OCI-M1 (cell line): ENCODE data around the gene NUP160.
"Not testable (repeated sequence)": the region's sequence is repeated elsewhere in the genome, so short reads cannot be mapped to it uniquely, and the experiment has no call there.

Experiments
- DNase-seq: peaks from one replicate; lab custom pipeline; 2025; lab: John Stamatoyannopoulos, UW

Gene NUP160, protein sequence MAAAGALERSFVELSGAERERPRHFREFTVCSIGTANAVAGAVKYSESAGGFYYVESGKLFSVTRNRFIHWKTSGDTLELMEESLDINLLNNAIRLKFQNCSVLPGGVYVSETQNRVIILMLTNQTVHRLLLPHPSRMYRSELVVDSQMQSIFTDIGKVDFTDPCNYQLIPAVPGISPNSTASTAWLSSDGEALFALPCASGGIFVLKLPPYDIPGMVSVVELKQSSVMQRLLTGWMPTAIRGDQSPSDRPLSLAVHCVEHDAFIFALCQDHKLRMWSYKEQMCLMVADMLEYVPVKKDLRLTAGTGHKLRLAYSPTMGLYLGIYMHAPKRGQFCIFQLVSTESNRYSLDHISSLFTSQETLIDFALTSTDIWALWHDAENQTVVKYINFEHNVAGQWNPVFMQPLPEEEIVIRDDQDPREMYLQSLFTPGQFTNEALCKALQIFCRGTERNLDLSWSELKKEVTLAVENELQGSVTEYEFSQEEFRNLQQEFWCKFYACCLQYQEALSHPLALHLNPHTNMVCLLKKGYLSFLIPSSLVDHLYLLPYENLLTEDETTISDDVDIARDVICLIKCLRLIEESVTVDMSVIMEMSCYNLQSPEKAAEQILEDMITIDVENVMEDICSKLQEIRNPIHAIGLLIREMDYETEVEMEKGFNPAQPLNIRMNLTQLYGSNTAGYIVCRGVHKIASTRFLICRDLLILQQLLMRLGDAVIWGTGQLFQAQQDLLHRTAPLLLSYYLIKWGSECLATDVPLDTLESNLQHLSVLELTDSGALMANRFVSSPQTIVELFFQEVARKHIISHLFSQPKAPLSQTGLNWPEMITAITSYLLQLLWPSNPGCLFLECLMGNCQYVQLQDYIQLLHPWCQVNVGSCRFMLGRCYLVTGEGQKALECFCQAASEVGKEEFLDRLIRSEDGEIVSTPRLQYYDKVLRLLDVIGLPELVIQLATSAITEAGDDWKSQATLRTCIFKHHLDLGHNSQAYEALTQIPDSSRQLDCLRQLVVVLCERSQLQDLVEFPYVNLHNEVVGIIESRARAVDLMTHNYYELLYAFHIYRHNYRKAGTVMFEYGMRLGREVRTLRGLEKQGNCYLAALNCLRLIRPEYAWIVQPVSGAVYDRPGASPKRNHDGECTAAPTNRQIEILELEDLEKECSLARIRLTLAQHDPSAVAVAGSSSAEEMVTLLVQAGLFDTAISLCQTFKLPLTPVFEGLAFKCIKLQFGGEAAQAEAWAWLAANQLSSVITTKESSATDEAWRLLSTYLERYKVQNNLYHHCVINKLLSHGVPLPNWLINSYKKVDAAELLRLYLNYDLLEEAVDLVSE (N-terminal part only)

DNA sequence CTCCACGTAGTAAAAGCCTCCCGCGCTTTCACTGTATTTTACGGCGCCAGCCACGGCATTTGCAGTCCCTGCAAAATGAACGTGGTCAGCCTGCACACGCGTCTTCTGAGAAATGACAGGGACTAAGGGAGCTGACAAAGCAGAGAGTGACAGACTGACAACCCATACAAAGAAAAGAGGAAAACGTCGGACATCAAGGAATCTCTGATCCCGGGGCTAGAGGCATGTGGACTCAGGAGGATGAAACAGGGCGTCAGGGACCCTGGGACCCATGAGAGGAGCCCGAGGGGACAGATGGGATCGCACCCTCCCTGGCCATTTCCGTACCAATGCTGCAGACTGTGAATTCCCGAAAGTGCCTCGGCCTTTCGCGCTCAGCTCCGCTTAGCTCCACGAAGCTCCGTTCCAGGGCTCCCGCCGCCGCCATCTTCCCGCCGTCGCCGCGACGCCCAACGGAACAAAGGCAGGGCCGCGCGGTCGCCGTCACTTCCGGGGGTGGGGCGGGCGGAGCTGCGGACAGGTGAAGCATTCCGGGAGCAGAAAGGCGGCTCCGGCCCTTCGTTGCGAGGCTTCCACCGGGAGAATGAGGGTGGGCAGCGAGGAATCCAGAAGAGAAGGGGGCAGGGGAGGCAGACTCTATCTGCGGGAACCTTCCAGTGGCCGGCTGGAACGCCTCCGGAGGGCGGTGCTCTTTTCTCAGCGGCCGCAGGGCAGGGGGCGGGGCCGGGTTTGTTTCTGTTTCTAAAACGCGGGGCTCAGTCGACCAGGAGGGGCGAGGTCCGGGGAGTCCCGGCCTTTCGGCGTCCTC is at the start of gene NUP160:
Gene NUP160 (minus strand): TSS at position 459 of the 808 bp plus-strand sequence. CDS start 32 bp downstream, at position 427.
- peak; percentile 91 for DNase-seq

DNA sequence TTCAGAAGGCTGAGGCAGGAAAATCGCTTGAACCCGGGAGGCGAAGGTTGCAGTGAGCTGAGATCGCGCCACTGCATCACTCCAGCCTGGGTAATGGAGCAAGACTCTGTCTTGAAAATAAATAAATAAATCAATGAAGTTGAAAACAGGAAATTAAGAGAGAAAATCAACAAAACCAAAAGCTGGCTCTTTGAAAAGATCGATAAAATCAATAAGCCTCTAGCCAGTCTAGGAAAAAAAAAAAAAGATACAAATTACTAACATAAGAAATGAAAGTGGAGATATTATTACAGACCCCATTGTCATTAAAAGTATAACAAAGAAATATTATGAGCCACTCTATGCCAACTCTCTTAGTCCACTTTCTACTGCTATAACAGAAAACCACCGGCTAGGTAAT is 48.0 kb upstream of the NUP160 start:
- DNase-seq = no peak

DNA sequence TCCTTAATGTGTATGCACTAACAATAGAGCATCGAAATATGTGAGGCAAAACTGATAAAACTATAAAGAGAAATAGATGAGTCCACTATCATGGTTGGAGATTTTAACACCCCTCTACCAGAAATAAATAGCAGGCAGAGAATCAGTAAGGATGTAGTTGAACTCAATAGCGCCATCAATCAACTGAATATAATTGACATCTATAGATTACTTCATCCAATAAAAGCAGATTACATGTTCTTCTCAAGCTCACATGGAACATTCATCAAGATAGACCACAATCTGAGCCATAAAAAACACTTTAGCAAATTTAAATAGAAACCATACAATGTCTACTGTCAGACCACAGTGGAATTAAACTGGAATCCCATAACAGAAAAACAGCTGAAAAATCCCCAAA is 46.9 kb upstream of the NUP160 start:
- no peak for DNase-seq

DNA sequence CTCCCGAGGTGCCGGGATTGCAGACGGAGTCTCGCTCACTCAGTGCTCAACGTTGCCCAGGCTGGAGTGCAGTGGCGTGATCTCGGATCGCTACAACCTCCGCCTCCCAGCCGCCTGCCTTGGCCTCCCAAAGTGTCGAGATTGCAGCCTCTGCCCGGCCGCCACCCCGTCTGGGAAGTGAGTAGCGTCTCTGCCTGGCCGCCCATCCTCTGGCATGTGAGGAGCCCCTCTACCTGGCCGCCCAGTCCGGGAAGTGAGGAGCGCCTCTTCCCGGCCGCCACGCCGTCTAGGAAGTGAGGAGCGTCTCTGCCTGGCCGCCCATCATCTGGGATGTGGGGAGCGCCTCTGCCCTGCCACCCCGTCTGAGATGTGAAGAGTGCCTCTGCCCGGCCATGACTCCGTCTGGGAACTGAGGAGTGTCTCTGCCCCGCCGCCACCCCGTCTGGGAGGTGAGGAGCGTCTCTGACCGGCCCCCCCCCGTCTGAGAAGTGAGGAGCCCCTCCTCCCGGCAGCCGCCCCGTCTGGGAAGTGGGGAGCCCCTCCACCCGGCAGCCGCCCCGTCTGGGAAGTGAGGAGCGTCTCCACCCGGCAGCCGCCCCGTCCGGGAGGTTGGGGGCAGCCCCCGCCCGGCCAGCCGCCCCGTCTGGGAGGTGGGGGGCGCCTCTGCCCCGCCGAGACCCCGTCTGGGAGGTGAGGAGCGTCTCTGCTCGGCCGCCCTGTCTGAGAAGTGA is 44.6 kb upstream of the NUP160 start:
- not testable (repeated sequence) for DNase-seq

DNA sequence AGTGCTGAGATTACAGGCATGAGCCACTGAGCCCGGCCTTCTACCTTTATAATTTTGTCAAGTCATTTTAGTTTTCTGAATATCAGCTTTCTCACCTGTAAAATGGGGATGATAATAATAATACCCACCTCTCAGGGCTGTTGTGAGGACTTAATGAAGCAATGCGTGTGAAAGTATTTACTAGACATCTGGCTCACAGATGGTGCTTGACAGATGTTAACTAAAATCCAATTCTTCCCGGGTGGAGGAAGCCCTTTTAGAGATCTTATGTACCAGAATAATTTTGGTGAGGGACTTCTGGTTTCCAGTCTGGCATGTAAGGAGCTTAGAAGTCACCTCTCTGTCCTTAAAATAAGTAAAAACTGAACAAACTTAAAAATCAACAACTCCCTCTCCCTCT is 43.7 kb upstream of the NUP160 start:
- no peak for DNase-seq

DNA sequence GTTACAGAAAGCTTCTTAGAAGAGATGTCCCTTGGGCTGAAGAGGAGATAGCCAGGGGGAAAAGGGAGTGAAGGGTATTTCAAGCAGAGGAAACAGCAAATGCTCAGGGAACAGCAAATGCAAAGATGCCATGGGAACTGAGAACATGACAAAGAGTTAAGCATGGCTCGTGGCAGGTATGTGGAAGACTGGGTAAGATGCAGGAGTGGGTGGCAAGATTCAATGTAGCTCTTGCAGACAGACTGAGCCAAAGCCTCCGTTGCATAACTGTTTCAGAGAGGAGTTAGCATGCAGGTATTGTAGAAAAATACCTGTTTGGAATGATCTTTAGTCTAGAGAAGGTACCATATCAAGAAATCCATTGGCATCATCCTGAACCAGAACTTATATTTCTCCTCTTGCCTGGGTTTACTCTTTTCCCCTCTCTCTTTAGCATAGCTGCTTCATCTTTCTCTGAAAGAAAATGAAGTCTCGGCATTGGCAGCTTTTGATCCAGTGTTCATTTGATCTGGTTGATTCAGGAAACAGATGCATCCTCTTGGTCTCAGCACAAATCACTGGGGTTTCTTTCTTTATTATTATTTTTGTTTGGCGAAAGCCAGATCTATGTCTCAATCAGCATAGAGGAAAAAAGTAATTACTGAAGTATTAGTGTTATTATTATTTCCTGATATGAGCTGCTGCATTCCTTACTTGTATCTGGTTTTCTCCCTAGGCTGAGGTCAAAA is 41.7 kb upstream of the NUP160 start:
- DNase-seq = no peak

DNA sequence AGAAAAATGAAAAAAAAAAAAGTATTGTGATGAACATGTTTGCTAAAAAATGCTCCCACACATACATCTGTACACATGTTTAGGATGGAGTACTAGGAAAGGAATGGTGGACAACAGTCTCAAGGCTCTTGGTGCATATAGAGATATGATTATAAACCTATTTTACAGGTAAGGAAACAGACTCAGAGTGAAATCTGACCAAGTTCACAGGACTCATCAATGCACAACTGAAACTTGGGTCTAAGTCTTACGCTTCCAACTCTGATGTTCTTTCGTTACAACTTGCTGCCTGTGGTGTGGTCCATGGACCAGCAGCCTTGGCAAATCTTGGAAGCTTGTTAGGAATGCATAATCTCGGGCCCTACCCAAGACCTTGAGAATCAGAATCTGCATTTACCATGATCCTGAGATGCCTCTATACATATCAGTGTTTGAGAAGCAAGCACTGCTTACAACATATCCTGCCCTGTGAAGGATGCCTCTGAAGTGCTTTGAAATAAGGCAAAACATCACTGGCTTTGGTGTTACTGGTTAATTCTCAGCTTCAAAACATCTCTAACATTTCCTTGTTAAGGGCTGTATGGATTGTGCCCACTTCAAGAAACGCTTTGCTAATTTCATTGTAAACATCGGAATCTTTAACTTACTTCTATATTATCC is 39.9 kb upstream of the NUP160 start:
- DNase-seq = no peak

DNA sequence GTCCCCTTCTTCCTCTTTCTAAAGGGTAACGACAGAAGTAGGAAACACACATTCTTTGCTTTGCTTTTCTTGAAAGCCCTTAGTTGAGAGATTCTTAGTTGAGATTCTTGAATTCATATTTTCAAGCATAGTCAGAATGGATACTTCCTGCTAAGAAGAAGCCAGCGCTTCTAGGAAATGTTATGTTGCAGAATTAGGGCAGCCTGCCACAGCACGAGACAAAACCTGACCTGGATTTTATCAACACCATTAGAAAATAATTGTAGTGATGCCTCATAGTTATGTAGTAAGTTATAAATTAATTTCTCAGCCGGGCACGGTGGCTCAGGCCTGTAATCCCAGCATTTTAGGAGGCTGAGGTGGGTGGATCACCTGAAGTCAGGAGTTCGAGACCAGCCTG is 37.9 kb upstream of the NUP160 start:
- peak; percentile 87 for DNase-seq

DNA sequence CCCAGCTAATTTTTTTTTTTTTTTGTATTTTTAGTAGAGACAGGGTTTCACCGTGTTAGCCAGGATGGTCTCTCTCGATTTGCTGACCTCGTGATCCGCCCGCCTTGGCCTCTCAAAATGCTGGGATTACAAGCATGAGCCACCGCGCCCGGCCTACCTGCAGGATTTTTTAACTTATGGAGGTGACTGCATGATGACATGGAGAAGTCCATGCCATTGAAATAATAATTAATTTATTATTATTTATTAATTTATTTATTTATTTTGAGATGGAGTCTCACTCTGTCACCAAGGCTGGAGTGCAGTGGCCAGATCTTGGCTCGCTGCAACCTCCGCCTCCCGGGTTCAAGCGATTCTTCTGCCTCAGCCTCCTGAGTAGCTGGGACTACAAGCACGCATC is 34.3 kb upstream of the NUP160 start:
- DNase-seq = not testable (repeated sequence)

DNA sequence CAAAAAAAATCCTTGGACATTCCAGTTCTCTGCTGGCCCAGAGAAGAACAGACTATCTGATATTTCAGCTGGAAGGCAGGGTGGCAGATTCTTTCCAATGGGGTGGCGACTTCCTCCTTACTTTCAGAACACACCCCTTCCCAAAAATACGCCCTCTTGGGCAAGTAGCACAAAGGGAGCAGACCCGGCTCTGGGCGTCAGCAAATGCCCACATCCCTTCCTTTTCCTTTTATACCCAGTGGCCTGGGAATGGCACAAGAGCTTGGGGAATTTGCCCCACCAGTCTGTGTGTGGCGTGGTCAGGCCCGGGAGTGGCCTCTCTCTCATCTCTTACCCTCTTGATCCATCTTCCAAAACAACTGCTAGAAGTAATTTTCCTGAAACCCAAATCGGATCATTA is 33.0 kb upstream of the NUP160 start:
- DNase-seq = no peak

DNA sequence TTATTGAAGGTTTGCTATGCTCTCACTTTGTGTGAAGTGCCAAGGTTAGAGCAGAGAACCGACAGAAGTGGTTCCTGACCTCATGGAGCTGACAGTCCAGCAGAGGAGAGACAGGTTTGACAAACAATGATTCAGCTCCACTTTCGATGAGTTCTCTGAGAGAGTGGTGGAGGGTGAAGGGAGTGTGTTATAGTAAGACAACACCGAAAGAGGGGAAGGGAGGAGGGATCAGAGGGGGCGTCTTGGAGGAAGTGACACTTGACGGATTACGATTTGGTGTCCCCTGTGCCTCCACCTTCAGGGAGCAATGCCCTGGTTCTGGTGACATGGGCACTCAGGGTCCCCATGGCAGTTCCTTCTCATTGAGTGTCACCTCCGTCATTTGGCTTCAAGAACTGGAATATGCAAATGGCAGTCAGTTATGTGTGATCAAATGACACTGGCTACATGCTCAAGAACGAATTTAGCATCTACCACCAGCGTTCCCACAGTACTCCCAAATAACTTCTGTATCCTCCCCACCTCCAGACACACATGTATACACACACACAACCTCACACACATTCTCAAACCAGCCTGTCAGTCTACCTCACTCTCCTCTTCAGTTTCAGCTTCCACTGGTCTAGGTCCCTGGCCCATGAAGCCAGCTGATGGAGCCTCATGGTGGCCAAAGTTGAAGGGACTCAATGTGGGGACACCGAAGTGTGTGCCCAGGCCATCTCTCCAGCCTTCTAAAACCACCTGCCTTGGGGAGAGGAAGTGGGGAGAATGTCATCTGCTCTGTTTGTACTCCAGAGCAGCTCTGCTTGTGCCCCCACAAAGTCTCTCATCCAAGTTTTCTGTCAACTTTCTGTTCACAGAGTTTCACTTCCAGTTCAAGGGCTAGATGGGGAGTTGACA is 31.4 kb upstream of the NUP160 start:
- DNase-seq = no peak

DNA sequence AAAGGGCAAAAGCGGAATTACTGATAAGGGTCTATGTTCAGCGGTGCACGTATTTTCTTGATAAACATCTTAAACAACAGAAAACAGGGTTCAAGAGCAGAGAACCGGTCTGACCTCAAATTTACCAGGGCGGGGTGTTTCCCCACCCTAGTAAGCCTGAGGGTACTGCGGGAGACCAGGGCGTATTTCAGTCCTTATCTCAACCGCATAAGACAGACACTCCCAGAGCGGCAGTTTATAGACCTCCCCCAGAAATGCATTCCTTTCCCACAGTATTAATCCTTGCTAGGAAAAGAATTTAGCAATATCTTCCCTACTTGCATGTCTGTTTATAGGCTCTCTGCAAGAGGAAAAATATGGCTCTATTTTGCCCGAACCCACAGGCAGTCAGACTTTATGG is 27.7 kb upstream of the NUP160 start:
- peak; percentile 55 for DNase-seq

DNA sequence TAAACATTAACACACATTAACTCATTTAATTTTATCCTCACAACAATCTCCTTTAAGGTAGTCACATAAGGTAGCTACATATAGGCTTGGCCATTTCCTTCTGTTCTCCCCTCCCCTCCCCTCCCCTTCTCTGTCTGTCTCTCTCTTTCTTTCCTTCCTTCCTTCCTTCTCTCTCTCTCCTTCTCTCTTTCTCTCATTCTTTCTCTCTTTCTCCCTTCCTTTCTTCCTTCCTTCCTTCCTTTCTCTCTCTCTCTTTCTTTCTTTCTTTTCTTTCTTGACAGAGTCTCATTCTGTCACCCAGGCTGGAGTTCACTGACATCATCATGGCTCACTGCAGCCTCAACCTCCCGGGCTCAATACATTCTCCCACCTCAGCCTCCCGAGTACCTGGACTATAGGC is 22.3 kb upstream of the NUP160 start:
- no peak for DNase-seq

DNA sequence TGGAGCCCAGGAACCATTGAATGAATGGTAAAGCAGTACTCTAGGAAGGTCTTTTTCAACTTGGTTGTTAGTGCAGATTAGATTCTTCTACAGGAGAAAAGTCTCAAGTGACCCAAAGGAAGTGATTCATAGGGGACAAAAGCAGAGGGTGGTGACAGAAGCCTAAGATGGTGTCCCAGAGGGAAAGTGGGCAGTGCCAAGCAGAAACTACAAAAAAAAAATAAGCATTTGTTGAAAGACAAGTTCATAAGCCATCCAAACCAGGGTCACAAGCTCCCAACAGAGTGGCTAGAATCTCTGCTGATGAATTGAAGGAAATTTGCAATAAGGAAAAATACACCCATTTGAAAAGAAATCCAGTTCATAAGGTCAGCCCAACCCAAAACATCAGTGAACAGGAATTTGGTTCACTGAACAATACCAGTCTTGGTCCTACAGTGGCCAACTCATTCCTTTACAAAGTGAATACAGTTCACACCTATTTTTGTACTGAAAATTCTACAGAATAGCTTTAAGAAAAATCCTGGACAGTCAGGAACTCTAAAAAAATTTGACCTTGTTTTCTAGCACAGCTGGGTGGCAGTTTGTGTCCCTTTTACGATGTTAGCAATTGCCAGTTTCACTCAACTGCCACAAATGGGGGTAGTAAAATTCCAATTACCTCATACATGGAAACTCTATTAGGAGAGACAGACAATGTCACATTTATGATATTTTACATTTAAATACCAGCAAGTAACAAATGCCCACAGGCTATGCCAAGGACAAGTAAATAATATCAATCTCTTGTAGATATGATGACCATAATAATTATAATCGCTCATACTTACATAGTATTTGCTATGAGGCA is 21.6 kb upstream of the NUP160 start:
- no peak for DNase-seq

DNA sequence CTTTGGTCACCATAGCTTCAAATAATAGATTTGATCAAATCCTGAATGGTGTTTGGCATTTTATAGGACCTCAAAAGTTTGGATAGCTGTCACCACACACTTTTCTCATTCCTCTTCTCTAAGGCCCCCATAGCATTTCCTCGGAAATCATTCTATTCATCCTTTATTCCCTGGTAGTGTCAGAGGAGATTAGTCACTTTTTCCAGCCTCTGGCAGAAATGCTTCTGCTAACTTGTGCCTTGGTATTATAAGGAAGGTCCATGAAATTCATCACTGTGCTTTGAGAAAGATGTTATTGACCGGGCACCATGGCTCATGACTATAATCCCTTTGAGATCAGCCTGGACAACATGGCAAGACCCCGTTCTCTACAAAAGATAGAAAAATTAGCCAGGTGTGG is 19.7 kb upstream of the NUP160 start:
- no peak for DNase-seq

DNA sequence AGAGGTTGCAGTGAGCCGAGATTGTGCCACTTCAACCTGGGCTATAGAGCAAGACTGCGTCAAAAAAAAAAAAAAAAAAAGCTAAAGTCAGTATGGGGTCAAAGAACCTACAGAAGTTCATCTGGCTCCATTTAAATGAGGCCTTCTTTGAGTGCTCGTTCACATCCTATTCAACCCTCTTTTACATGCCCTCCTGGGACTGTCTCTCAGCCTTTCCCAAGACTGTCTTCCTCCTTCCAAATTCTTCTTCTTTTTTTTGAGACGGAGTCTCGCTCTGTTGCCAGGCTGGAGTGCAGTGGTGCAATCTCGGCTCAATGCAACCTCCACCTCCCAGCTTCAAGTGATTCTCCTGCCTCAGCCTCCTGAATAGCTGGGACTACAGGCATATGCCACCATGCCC is 18.7 kb upstream of the NUP160 start:
- not testable (repeated sequence) for DNase-seq

DNA sequence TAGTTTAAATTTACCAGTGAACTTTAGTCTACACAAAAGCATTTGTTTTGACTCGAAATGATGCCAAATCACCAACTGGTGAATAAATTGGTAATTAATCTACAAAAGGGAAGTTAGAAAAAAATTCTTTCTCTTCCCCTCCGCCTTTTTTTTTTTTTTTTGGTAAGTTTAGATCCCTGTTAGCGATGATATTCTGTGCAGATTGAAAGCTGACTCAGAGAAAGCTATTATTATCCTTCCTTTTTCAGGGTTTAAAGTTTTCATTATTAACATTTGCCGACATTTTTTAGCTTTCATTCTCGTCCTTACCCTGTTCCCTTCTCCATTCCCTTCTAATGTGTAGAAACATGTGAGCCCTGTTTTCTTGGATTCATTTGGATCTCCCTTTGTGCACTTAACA is 16.8 kb upstream of the NUP160 start:
- peak; percentile 48 for DNase-seq
